Prostate gland (tissue), 2 donors: ENCODE data around the gene FBH1.

ENCODE experiments used
- POLR2A ChIP-seq: fragments of 450-650 bp; IDR thresholded peaks from one replicate; pipeline ENCODE4 v1.6.1; 2016; ENCODE audit warnings: antibody characterized with exemption, mild to moderate bottlenecking
- TF ChIP-seq, protein P1 (sequence below), 4 experiments: fragments of 200-600 bp in 2 of 4; fragments of 450-650 bp in 2 of 4; sonication (generic) in 2 of 4; IDR thresholded peaks; 1 replicate in 3 of 4; 2 replicates in 1 of 4; pipeline ENCODE4 v1.5.1; 2016 to 2019; ENCODE audit warnings: antibody characterized with exemption in 4 of 4, mild to moderate bottlenecking in 2 of 4, moderate library complexity in 2 of 4

GRCh38 chr10:5902511-5903274, 12.7 kb downstream of the FBH1 start:
- TF ChIP-seq, protein P1, sequence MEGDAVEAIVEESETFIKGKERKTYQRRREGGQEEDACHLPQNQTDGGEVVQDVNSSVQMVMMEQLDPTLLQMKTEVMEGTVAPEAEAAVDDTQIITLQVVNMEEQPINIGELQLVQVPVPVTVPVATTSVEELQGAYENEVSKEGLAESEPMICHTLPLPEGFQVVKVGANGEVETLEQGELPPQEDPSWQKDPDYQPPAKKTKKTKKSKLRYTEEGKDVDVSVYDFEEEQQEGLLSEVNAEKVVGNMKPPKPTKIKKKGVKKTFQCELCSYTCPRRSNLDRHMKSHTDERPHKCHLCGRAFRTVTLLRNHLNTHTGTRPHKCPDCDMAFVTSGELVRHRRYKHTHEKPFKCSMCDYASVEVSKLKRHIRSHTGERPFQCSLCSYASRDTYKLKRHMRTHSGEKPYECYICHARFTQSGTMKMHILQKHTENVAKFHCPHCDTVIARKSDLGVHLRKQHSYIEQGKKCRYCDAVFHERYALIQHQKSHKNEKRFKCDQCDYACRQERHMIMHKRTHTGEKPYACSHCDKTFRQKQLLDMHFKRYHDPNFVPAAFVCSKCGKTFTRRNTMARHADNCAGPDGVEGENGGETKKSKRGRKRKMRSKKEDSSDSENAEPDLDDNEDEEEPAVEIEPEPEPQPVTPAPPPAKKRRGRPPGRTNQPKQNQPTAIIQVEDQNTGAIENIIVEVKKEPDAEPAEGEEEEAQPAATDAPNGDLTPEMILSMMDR (IDR thresholded peaks at IDR 0.05), result no peak
- no peak for TF ChIP-seq POLR2A
